HG02970 (cell line): ENCODE measurements around the gene TANGO6.

Experiments used
- ATAC-seq: cut with Tn5 transposase; IDR thresholded peaks from one replicate; pipeline ENCODE4 v1.9.1; 2021; ENCODE audit warnings: mild to moderate bottlenecking, moderate library complexity, moderate number of reproducible peaks; ENCODE audit not compliant: unreplicated experiment, low FRiP score

The TANGO6 gene

GRCh38 chr16:68902969-68903345 lies 59.6 kb downstream of the TANGO6 start:
- no peak for ATAC-seq

- ATAC-seq, result no peak
Observed at GRCh38 chr16:68907297-68907696, 64.0 kb downstream of the TANGO6 start.

GRCh38 chr16:68907781-68908181 lies 64.5 kb downstream of the TANGO6 start:
- no peak for ATAC-seq

GRCh38 chr16:68909099-68909733 lies 65.9 kb downstream of the TANGO6 start:
- ATAC-seq, result no peak

- ATAC-seq, result no peak
Observed at GRCh38 chr16:68910051-68910450, 66.7 kb downstream of the TANGO6 start.

- no peak for ATAC-seq
Observed at GRCh38 chr16:68915589-68915988, 72.3 kb downstream of the TANGO6 start.

GRCh38 chr16:68917541-68917940 lies 74.2 kb downstream of the TANGO6 start:
- ATAC-seq, result no peak

GRCh38 chr16:68920349-68920748 lies 77.0 kb downstream of the TANGO6 start:
- no peak for ATAC-seq

- ATAC-seq, result no peak
Observed at GRCh38 chr16:68921637-68922036, 78.3 kb downstream of the TANGO6 start.

GRCh38 chr16:68923116-68923515 lies 79.8 kb downstream of the TANGO6 start:
- no peak for ATAC-seq

GRCh38 chr16:68927018-68927417 lies 83.7 kb downstream of the TANGO6 start:
- no peak for ATAC-seq

GRCh38 chr16:68931196-68931595 lies 87.9 kb downstream of the TANGO6 start:
- ATAC-seq, result no peak

GRCh38 chr16:68934402-68934801 lies 91.1 kb downstream of the TANGO6 start:
- no peak for ATAC-seq

- ATAC-seq, result no peak
Observed at GRCh38 chr16:68935008-68935407, 91.7 kb downstream of the TANGO6 start.

GRCh38 chr16:68936736-68937631 lies 93.7 kb downstream of the TANGO6 start:
- no peak for ATAC-seq

GRCh38 chr16:68939692-68940320 lies 96.5 kb downstream of the TANGO6 start:
- no peak for ATAC-seq

GRCh38 chr16:68940816-68941215 lies 97.5 kb downstream of the TANGO6 start:
- ATAC-seq, result no peak

GRCh38 chr16:68943961-68944360 lies 100.6 kb downstream of the TANGO6 start:
- ATAC-seq, result no peak

- ATAC-seq, result no peak
Observed at GRCh38 chr16:68948230-68948910, 105.0 kb downstream of the TANGO6 start.

GRCh38 chr16:68951991-68952877 lies 108.9 kb downstream of the TANGO6 start:
- ATAC-seq, result no peak
